BJ (cell line): ENCODE data around the gene PPP1R7. TPM values are rescaled to one million over a fixed set of nuclear protein-coding genes. Genes with fewer than 3 reads are reported as not detected.
"Not testable (repeated sequence)": the region's sequence is repeated elsewhere in the genome, so short reads cannot be mapped to it uniquely, and the experiment has no call there.

Experiments
- CTCF ChIA-PET: fragments of 350-600 bp; formaldehyde crosslinking; extraction: SDS; loops from one replicate; lab custom pipeline; 2021; ENCODE audit warnings: antibody characterized with exemption, inconsistent platforms; lab: Yijun Ruan, JAX
- POLR2A ChIA-PET: fragments of 300-600 bp; sonication (Branson Sonifier 250); formaldehyde crosslinking; extraction: SDS; loops from one replicate; lab custom pipeline; 2021; ENCODE audit warnings: antibody characterized with exemption; lab: Charles Lee
- DNase-seq: peaks from one replicate; pipeline ENCODE4 v3.0.0-alpha.2; 2011; ENCODE audit warnings: low read depth
- H3K27me3 ChIP-seq: 2 replicates; pipeline ENCODE4 v1.6.0; 2011; ENCODE audit warnings: low read length; ENCODE audit not compliant: control insufficient read depth, insufficient read depth
- H3K36me3 ChIP-seq: 2 replicates; pipeline ENCODE4 v1.5.1; 2011; ENCODE audit warnings: low read length; ENCODE audit not compliant: control insufficient read depth, insufficient read depth
- H3K4me3 ChIP-seq: 2 replicates; pipeline ENCODE4 v1.5.1; 2011; ENCODE audit warnings: low read depth, mild to moderate bottlenecking, control low read depth, low read length
- CTCF ChIP-seq: IDR thresholded peaks from 2 replicates; pipeline ENCODE4 v1.5.1; 2011; ENCODE audit warnings: low read depth, mild to moderate bottlenecking, control low read depth, inconsistent platforms, low read length, moderate library complexity; ENCODE audit not compliant: insufficient read depth
- polyA minus RNA-seq: library from RNA; depleted of rRNA, polyadenylated mRNA; stranded (reverse); fragments of >200 nt; gene quantifications from 2 replicates; pipeline ENCODE4 v1.2.3, GENCODE V29; 2011; rRNA and poly(A)+ RNA removed
- polyA plus RNA-seq: library from polyadenylated mRNA; depleted of rRNA; stranded (reverse); fragments of >200 nt; gene quantifications from 2 replicates; pipeline ENCODE4 v1.2.3, GENCODE V29; 2011; rRNA removed

The PPP1R7 gene
- polyA plus RNA-seq = 45.8 and 63.0 TPM in 2 replicates
- 31.4 and 36.5 TPM in 2 replicates for polyA minus RNA-seq

GRCh38 chr2:241149925-241150659 is at the start of gene PPP1R7:
Gene PPP1R7 (plus strand): TSS chr2:241150467. CDS start chr2:241150496, 29 bp downstream.
- H3K27me3 ChIP-seq = no peaks in the 10 kb centered on the region
- ChIA-PET POLR2A (no interaction called here), CTCF (interaction anchor here (1.4 kb wide), 1 partner anchor 236 kb away, joined by 4 read pairs; no protein-coding TSS in a partner anchor)
- peak within 1 kb of the TSS; percentile 66 for H3K4me3 ChIP-seq
- DNase-seq = peak; percentile 60
- peaks cover 3% of the 10 kb centered on the region for H3K36me3 ChIP-seq
- no peak for TF ChIP-seq CTCF

- POLR2A ChIA-PET = no interaction called here
- CTCF ChIA-PET = interaction anchor here (0.9 to 1.4 kb wide), 2 partner anchors 24 to 188 kb away, joined by 3 to 4 read pairs; no protein-coding TSS in a partner anchor
- H3K36me3 ChIP-seq = peaks cover 8% of the 10 kb centered on the region; the same call in 1 of the 2 replicates
- H3K4me3 ChIP-seq = peak within 1 kb of the TSS; percentile 94
- no peaks in the 10 kb centered on the region for H3K27me3 ChIP-seq
- DNase-seq = peak; percentile 27
- TF ChIP-seq CTCF = no peak
Observed at GRCh38 chr2:241102239-241102803, 47.9 kb upstream of the PPP1R7 start, which contains the start of gene MTERF4. Gene MTERF4 (minus strand): TSS chr2:241102287. CDS start chr2:241102273, 14 bp downstream.

- ChIA-PET CTCF (no interaction called here), POLR2A (no interaction called here)
- H3K36me3 ChIP-seq = peaks cover 6% of the 10 kb centered on the region; the same call in 1 of the 2 replicates
- peak overlapping the region; percentile 94 for H3K4me3 ChIP-seq
- no peak for DNase-seq
- no peak for TF ChIP-seq CTCF
- H3K27me3 ChIP-seq = no peaks in the 10 kb centered on the region
Observed at GRCh38 chr2:241103176-241103595, 47.1 kb upstream of the PPP1R7 start.

GRCh38 chr2:241104611-241105010 is 45.7 kb upstream of the PPP1R7 start:
- DNase-seq, H3K36me3 ChIP-seq, POLR2A ChIA-PET, H3K4me3 ChIP-seq, H3K27me3 ChIP-seq: not testable (repeated sequence)
- CTCF ChIA-PET = interaction anchor here (0.6 kb wide), 1 partner anchor 112 kb away, joined by 3 read pairs; no protein-coding TSS in a partner anchor

- Histone ChIP-seq H3K27me3 (no peaks in the 10 kb centered on the region), H3K4me3 (no peak overlapping the region), H3K36me3 (no peaks in the 10 kb centered on the region)
- ChIA-PET CTCF (no interaction called here), POLR2A (no interaction called here)
- no peak for TF ChIP-seq CTCF
- DNase-seq = no peak
Observed at GRCh38 chr2:241105641-241106040, 44.6 kb upstream of the PPP1R7 start.
